NCI-H345 (cell line): ENCODE data around the gene NRGN.

Source experiments
- DNase-seq: peaks from one replicate; lab custom pipeline; 2025; lab: John Stamatoyannopoulos, UW

NRGN gene

GRCh38 chr11:124739479-124740276 lies at the start of gene NRGN:
NRGN (plus strand) TSS chr11:124739942; CDS start chr11:124740085, 143 bp downstream.
- peak; percentile 94 for DNase-seq

GRCh38 chr11:124693142-124693541 lies 46.6 kb upstream of the NRGN start:
- DNase-seq = no peak

- DNase-seq = no peak
Measured at GRCh38 chr11:124699547-124699946, 40.2 kb upstream of the NRGN start.

GRCh38 chr11:124700028-124700427 lies 39.7 kb upstream of the NRGN start:
- no peak for DNase-seq

GRCh38 chr11:124707829-124708228 lies 31.9 kb upstream of the NRGN start:
- no peak for DNase-seq

- no peak for DNase-seq
Measured at GRCh38 chr11:124712392-124712791, 27.4 kb upstream of the NRGN start.

GRCh38 chr11:124716591-124716990 lies 23.2 kb upstream of the NRGN start:
- DNase-seq = no peak

- DNase-seq = no peak
Measured at GRCh38 chr11:124717421-124717785, 22.3 kb upstream of the NRGN start.

- DNase-seq = peak; percentile 45
Measured at GRCh38 chr11:124717786-124718651, 21.7 kb upstream of the NRGN start.

GRCh38 chr11:124718801-124719200 lies 20.9 kb upstream of the NRGN start:
- DNase-seq = no peak

- DNase-seq = no peak
Measured at GRCh38 chr11:124719534-124719933, 20.2 kb upstream of the NRGN start.

- no peak for DNase-seq
Measured at GRCh38 chr11:124722176-124722575, 17.6 kb upstream of the NRGN start.

GRCh38 chr11:124724979-124725718 lies 14.6 kb upstream of the NRGN start:
- DNase-seq = no peak

- DNase-seq = no peak
Measured at GRCh38 chr11:124725719-124726105, 14.0 kb upstream of the NRGN start.

GRCh38 chr11:124727474-124727873 lies 12.3 kb upstream of the NRGN start:
- no peak for DNase-seq

GRCh38 chr11:124728134-124728533 lies 11.6 kb upstream of the NRGN start:
- DNase-seq = no peak

GRCh38 chr11:124729571-124729970 lies 10.2 kb upstream of the NRGN start:
- DNase-seq = no peak

GRCh38 chr11:124732230-124732629 lies 7.5 kb upstream of the NRGN start:
- no peak for DNase-seq

GRCh38 chr11:124736736-124737135 lies 3.0 kb upstream of the NRGN start:
- DNase-seq = no peak

GRCh38 chr11:124737638-124738305 lies 2.0 kb upstream of the NRGN start:
- no peak for DNase-seq

- no peak for DNase-seq
Measured at GRCh38 chr11:124738713-124739478, 846 bp upstream of the NRGN start.
